ENCODE measurements around the gene EPOP.
"Not testable (repeated sequence)": the region's sequence is repeated elsewhere in the genome, so short reads cannot be mapped to it uniquely, and the experiment has no call there.

Gene EPOP

DNA sequence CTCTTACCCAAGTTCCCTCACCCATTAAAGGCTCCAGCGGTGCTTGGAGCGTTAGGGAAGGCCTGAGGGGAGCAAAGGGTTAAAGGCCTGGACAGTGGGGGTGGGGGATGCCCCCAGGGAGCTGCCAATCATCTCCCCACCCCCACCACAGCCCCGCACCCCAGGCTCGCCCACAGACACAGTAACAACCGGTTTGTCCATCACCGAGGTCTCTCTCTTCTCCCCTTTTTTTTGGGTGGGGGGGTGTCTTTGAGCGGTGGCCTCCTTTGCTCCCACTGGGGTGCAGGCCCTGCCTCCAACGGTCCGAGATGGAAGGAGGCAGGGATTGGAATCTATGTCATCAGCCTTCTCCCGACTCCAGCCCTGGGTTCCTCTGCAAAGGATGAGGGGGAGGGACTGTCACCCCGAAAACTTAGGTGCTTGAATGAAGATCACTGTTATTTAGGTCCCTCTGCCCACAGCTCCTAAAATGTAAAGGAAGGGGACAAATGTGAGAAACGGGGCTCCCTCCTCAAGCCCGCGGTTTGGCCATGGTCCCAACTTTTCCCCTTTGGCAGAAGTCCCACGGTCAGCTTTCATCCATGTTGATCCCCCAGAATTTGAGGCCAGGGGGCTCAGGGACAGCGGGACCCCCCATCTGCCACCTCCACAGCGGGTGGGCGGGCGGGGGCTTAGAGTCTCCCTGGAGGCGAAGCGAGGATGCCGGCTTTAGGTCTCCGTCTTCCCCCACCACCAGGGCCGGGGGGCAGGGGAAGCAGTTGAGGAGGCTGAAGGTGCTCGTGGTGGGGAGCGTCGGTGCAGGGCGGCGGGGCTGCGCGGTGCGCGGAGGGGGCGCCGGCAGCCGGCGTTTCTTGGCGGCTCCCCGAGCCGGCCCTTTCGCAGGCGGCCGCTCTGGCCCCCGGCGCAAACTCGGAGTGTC lies 1.7 kb downstream of the EPOP start:
- DNase-seq = no peak

DNA sequence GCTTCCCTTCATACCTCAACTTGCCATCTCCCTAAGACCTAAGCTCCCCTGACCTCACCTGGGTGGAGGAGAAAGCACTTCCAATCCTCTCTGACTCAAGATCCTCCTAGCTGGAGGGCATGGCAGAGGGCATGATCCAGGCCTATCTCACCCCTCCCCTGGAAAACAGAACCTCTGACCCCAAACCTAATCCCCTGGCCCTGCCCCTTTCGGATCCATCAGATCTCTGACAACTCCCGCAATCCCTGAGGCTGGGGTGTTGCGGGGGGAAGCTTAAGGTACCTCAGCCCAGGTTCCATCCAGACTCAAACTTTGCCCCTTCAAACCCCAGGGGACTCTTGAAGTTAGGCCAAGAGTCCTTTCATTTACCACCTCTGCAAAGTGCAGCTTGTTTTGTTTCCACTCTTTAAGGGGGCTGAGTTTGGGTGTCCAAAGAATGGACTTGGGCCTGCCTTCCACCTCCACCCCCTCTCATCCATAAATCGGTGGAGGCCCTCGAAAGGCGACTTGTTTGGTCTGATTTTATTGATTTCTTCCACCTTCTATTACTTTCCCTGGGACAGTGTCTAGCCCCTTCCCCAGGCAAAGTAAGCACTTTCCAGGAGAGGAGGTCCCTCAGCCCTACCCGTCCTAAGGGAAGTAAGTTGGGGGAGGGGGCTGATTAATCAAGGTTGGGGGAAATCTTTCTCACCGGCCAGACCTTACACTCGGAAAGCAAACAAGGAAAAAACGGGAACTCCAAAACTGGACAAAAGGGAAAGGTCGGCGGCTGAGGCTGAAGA lies 2.6 kb downstream of the EPOP start:
- DNase-seq = no peak

DNA sequence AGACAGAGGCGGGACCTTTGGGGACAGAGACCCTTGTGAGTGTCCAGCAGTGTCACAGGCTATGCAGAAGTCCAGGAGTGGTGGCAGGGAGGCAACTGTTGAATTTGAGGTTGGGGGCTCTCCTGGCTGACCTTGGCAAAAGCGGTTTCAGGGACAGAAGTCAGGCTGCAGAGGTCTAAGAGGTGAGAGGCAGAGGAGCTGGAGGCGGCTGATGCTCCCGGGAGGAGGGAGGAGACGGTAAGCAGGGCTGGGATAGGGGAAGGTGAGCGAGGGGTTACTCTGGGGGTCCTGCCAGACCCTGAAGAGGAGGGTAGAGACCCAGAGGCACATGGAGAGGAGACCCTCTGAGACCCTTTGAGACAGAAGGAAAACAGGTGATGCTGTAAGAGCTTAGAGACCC lies 5.2 kb downstream of the EPOP start:
- no peak for DNase-seq

DNA sequence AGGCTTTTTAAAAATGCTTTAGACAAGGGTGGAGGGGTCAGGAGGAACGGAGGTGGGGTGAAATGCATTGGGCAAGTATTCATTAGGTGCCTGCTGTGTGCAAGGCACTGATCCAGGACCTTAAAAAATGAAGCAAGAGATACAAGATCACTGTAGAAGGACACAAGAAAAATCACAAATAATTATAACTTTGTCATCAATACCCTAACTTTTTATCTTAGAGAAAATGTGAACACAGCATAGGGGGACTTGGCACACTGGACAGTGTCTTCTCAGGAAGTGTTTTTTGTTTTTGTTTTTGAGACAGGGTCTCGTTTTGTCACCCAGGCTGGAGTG lies 7.0 kb downstream of the EPOP start:
- no peak for DNase-seq

DNA sequence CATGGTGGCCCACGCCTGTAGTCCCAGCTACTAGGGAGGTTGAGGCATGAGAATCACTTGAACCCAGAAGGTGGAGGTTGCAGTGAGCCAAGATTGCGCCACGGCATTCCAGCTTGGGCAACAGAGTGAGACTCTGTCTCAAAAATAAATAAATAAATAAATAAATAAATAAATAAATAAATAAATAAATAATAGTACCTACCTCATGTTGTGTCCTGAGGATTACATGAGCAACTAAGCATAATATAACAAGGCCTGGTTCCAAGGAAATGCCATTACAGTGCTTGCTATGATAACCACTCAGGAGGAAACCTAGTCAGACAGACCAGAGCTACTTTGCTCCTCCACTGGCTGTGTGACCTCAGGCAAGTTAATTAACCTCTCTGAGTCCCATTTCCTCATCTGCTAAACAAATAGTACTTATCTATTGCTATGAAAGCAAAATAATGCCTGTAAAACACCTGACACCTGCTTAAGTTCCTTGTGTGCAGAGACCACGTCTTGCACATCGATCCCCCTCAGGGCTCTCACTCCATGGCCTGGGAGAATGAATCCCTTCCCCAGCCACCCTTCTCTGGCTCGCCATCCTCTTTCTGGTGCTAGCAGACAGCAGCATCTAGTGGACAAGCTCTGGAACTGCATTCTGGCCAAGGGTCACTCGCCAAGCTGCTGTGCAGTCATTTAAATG lies 7.5 kb downstream of the EPOP start:
- peak; percentile 75 for DNase-seq

DNA sequence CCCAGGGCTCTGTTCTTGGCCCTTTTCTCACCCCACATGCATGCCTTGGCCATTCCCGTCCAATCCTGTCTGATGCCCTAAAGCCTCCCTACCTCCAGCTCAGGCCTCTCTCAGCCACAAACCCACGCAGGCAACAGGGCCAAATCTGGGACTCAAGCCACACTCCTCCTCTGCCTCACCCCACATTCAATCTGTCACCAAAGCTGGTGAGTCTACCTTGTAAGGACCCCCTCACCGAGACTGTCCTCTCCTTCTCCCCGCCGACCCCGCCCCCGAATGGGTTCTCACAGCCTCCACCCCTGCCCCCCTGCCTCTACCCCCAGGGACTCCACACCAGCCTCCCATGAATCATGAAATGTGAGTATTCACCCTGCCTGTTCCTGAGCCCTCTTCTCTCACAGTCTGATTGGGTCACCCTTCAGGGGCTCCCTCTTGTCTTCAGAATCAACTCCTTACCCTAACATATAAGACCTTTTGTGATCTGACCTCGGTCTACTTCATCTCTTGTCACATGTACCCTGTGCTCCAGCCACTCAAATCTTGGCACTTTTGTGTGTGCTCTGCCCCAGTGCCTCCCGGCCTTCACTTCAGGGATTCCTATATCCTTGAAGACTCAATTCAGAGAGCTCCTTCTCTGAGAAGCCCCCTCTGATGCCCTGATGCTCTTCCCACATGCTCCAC lies 10.7 kb downstream of the EPOP start:
- DNase-seq = no peak

DNA sequence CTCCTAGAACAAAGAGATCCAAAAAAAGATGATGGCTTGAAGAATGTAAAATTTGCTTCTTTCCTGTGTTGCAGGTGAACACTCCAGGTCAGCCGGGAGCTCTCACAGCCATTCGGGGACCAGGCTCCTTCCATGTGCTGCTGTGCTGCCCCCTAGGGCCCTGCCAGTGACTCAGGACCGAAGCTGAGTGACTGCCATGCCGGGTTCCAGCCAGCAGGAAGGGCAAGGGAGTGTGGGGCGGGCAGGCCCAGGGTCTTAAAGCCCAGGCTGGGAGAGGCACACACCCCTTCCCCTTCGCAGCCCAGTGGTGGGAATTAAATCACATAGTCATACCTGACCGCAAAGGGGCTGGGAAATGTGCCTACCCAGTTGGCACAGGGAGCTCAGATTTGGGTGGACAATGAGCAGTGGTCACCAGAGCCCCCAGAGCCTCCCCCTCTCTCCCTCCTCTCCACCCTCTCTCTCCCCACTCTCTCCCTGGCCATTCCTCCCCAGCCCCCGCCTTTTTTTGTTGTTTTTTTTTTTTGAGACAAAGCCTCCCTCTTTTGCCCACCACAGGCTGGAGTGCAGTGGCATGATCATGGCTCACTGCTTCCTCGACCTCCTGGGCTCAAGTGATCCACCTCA lies 11.5 kb downstream of the EPOP start:
- peak; percentile 54 for DNase-seq

DNA sequence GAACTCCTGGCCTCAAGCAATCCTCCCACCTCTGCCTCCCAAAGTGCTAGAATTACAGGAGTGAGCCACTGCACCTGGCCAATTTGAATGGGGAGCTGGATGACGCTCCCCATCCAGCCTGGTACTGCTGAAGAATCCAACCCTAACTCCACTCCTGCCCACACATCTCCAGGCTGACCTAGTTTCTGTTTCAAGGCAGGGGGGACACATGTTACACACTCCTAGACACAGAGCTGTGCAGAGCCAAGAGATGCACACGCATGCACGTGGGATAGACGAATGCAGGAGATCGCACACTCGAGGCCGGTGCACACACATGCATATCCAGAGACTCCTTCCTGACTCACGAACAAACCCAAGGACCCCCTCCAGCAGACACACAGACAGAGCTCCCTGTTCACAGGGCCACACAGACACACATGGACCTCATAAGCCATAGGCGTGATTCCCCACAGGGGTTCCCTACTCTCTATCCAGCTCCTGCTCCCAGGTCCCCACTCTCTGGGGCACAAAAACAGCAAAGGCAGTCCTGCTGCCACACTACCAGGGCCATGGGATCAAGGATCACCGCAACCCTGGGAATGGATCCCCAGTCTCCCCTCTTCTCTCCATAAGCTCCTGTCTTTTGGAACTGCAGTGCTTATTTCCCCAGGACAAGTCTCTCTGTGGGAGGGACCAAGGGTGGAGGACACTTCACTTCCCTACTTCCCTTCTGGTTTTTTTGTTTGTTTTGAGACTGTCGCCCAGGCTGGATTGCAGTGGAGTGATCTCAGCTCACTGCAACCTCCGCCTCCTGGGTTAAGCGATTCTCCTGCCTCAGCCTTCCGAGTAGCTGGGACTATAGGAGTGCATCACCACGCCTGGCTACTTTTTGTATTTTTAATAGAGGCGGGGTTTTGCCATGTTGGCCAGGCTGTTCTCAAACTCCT lies 14.4 kb downstream of the EPOP start:
- DNase-seq = no peak

DNA sequence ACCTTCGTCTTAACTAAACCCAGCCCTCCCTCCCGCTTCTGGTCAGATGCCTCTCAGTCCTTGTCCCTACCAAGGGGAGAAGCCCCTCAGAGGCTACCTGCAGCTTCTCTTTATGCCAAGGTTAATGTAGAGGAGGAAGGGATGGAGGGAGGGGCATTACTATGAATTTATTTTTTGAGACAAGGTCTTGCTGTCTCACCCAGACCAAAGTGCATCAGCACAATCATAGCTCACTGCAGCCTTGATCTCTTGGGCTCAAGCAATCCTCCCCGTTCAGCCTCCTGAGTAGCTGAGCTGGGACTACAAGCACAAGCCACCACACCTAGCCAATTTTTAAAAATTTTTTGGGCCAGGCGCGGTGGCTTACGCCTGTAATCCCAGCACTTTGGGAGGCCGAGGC lies 15.3 kb downstream of the EPOP start:
- no peak for DNase-seq

DNA sequence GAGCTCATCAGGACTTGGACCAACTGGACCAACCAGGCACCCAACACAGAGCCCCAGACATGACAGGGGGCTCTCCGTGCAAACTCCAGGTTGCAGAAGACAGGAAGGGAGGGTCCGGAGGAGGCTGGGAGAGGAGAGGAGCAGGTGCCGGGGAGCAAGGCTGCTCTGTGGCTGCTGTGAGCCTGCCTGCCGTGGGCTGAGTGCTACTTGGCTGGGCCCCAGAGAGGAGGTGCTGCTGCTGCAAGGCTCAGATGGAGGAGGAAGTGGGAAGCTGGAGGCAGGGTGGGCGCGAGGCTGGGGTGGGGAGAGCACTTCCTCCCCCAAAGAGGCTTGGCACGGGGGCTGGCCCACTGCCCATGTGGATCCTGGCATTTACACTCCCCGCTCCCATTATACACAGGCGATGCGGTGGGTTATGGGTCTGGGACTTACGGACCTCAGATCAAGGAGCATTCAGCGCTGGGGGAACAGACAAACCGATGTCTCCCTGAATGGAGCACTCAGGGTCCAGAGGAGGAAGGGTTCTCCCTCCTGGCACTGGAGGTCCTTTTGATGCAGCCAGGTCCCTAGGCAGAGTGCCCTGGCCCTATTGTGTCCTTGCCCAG lies 15.9 kb downstream of the EPOP start:
- DNase-seq = no peak

DNA sequence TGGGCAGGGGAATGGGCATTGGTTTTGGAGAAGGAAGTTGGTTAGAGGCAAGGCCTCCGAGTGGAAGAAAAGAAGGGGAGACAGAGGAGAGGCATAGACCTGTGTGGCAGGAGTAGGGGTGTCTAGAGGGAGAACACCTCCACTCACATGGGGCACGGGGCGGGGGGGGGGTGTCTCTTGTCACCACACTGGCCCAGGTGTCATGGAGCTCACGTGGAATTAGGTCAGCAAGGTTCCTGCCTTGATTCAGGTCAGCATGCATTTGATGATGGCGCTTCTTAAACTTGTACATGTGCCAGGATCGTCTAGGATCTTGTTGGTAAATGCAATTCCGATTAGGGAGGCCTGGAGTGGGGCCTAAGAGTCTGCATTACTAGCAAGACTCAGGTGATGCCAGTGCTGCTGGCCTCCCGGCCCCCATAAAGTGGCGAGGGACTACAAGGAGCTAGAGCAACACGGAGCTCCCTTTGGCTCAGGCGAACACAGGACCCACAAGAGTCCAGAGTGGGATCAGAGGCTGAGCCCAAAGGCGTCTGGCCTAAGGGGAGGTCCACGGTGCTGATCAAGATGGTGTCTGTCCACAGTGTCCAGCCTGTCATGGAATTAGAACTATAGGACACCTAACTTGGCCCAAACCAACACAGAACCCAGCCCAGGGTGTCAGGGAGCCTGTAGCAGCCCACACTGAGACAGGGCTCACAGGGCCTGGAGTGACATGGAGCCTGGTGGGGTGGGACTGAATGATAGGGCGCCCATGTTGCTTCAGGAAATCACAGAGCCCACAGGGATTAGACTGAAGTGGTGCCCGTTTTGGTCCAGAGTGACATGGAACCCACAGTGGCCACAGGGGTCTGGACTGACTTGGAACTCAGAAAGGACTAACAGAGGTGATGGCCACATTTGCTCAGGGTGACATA lies 16.7 kb downstream of the EPOP start:
- DNase-seq = no peak

DNA sequence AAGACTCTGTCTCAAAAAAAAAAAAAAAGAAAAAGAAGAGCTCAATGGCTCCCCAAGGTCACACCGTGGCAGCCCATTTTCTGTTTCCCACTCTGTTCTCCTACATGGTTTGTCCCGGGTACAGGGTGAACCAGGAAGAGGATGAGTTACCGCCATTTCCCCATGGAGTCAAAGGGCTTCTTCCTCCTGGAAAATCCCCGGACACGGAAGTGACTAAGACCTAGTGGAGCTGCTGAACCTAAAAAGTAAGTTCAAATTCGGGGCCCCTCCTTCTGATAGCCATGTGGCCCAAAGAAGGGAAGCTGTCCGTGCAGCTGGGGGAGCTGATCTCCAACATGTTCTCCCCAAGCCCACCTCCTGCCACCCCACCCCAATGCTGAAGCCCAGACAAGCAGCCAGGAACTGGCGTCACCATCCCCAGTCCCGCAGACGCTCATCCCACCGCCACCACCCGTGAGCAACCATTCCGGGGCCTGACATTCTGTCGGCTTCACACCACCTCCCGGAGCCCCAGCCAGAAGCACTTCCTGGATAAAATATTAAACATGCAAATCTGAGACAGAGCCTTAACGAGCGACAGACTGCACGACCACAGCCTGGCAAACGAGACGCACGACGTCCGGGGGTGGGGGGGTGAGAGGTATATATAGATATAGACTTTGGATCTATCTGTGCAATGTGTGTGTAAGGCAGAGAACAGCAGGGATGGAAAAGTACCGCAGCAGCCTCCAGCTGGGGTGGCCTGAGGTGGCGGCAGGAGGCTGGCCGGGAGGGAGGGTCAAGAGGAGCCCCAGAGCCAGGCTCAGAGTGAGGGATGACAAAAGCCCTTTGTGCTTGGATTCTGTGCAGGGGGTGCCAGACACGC lies 17.6 kb downstream of the EPOP start:
- DNase-seq = no peak

DNA sequence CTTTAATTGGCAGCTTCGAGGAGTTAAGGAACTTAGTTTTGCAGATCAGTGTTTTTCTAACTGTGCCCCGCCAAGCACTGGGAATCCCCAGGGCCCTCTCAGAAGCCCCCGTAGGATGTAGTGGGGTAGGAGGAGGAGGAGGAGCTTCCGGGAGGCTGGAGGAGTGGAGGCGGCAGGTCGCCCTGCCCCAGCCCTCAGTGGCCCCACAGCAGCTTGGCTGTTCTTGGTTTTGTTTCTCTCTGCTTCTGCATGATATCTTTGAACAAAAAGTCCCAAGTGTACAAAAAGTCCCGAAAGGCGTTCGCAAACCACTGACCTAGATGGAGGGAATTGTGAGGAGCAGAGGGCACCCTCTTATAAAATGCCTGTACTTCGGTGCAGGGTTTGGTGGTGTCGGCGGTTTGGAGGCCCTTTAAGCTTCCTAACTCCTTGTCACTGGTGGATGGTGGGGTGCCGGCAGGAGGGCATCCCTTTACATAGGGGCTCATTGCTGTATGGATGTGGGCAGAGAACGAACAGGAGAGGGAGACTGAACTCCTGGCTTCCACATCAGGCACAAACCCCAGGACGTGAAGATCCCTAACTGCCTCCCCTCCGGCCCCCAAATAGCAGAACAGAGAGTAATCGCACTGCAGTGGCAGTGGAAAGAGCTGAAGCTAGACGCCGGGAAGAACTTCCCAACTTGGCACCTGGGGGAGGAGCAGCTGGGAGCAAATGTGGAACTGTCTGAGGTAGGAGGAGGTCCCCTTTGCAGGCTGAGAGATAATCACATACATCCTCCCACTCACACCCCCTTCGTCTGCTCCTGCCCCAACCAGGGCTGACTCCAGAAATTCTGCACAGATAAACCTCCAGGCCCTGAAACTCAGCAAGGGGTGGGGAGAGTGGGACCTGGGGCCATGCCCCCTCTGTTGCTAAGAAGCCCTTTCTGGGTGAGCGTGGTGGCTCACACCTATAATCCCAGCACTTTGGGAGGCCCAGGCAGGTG lies 20.1 kb downstream of the EPOP start:
- no peak for DNase-seq

DNA sequence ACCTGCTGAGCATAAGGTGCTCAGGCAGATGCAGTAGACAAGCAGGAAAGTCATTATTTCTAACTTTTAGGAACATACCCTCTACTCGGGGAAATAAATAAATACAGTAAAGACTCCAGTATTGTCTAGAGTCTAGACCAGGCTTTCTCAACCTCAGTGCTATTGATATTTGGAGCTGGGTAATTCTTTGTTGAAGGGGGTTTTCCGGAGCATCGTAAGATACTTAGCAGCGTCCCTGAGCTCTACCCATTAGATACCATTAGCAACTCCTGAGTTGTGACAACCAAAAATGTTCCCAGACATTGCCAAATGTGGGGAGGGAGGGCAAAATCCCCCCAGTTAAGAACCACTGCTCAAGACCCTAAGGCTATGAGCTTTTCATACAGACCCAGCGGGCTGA lies 21.1 kb downstream of the EPOP start:
- DNase-seq = no peak

DNA sequence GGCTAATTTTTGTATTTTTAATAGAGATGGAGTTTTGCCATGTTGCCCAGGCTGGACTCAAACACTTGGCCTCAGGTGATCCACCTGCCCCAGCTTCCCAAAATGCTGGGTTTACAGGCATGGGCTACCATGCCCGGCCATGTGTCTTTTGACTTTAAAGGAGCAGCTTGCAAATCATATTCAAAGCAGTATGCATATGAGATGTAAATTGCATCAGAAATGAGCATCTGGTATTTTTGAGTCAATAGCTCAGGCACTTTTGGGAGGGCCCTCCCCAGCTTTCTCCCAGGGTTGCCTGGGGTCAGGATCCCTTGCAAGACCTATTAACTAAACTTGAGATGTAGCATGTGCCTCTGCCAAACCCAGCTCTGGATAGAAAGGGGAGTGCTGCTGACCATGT lies 21.5 kb downstream of the EPOP start:
- no peak for DNase-seq

DNA sequence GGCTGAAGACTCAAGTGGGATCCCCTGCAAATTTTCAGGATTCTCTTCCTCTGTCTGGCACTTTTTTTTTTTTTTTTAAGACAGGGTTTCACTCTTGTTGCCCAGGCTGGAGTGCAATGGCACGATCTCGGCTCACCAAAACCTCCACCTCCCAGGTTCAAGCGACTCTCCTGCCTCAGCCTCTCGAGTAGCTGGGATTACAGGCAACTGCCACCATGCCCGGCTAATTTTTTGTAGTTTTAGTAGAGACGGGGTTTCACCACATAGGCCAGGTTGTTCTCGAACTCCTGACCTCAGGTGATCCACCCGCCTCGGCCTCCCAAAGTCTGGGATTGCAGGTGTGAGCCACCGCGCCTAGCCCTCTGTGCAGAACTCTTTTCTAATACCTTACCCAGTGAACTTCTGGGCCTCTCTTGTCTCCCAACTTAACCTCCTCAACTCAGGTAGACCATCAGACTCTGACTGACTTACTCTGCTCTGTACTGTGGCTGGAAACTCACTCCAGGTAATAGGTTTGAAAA lies 24.0 kb downstream of the EPOP start:
- not testable (repeated sequence) for DNase-seq

DNA sequence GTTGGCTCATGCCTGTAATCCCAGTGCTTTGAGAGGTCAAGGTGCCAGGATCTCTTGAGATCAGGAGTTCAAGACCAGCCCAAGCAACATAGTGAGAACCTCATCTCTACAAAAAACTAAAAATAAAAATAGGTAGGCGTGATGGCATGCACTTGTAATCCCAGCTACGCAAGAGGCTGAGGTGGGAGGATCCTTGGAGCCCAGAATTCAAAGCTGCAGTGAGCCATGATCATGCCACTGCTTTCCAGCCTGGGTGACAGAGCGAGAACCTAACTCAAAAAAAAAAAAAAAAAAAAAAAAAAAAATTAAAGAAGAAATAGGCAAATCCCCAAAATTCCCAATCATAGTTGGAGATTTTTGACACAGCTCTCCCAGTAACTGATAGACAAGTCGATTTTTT lies 36.8 kb downstream of the EPOP start:
- no peak for DNase-seq
